GM23338 (cell line): Measurements from ENCODE around the gene CALM1. TPM values are rescaled to one million over a fixed set of nuclear protein-coding genes. Genes with fewer than 3 reads are reported as not detected.
A peak's percentile ranks its signal among the peaks of the same experiment; 100 is the strongest.

Experiments used
- ATAC-seq: fragments of 200-7000 bp; cut with Tn5 transposase; 3 replicates; pipeline ENCODE4 v1.9.1; 2020
- DNase-seq: peaks from one replicate; pipeline ENCODE4 v3.0.0-alpha.2; 2015; ENCODE audit warnings: low spot score
- H2AFZ ChIP-seq: fragments of 200-600 bp; sonication (generic); 2 replicates; pipeline ENCODE4 v1.8.0; 2016; ENCODE audit warnings: antibody characterized with exemption, mild to moderate bottlenecking, moderate library complexity
- H3F3A ChIP-seq: fragments of 200-600 bp; sonication (generic); replicated peaks from 2 replicates; pipeline ENCODE4 v1.8.0; 2017; ENCODE audit warnings: antibody characterized with exemption, mixed run types, low read depth
- H3K27ac ChIP-seq: fragments of 200-600 bp; sonication (generic); 2 replicates; pipeline ENCODE4 v1.6.1; 2016; ENCODE audit warnings: low read depth
- H3K27me3 ChIP-seq: fragments of 200-600 bp; sonication (generic); 2 replicates; pipeline ENCODE4 v1.8.0; 2016; ENCODE audit warnings: mild to moderate bottlenecking, mixed run types, moderate library complexity; ENCODE audit not compliant: insufficient read depth
- H3K36me3 ChIP-seq: fragments of 200-600 bp; sonication (generic); 2 replicates; pipeline ENCODE4 v1.8.0; 2016; ENCODE audit warnings: mild to moderate bottlenecking; ENCODE audit not compliant: insufficient read depth
- H3K4me1 ChIP-seq: fragments of 200-600 bp; sonication (generic); 2 replicates; pipeline ENCODE4 v1.8.0; 2016; ENCODE audit warnings: mild to moderate bottlenecking, moderate library complexity; ENCODE audit not compliant: insufficient read depth
- H3K4me2 ChIP-seq: fragments of 200-600 bp; sonication (generic); 2 replicates; pipeline ENCODE4 v1.7.1; 2017; ENCODE audit warnings: mixed run types
- H3K4me3 ChIP-seq: fragments of 200-600 bp; sonication (generic); 2 replicates; pipeline ENCODE4 v1.6.1; 2016; ENCODE audit warnings: mixed run types
- H3K79me2 ChIP-seq: fragments of 200-600 bp; sonication (generic); replicated peaks from 2 replicates; pipeline ENCODE4 v1.8.0; 2017; ENCODE audit warnings: mild to moderate bottlenecking; ENCODE audit not compliant: insufficient read depth
- H3K9me2 ChIP-seq: fragments of 200-600 bp; sonication (generic); 2 replicates; pipeline ENCODE4 v1.8.0; 2017; ENCODE audit not compliant: insufficient read depth
- H4K20me1 ChIP-seq: fragments of 200-600 bp; sonication (generic); replicated peaks from 2 replicates; pipeline ENCODE4 v1.8.0; 2017; ENCODE audit warnings: mild to moderate bottlenecking; ENCODE audit not compliant: insufficient read depth
- H3K27ac Mint-ChIP-seq: 2 replicates; pipeline ENCODE4 v1.8.0; 2020; ENCODE audit warnings: inconsistent platforms, mild to moderate bottlenecking, moderate library complexity, mixed read lengths
- H3K27me3 Mint-ChIP-seq: 3 replicates; pipeline ENCODE4 v1.8.0; 2022; ENCODE audit warnings: low read depth, mild to moderate bottlenecking, moderate library complexity, mixed read lengths, inconsistent platforms; ENCODE audit not compliant: insufficient read depth, poor library complexity
- H3K36me3 Mint-ChIP-seq: 3 replicates; pipeline ENCODE4 v1.8.0; 2021; ENCODE audit warnings: low read depth, mild to moderate bottlenecking, inconsistent platforms, moderate library complexity, mixed read lengths
- H3K4me1 Mint-ChIP-seq: 3 replicates; pipeline ENCODE4 v1.8.0; 2020; ENCODE audit warnings: mild to moderate bottlenecking, inconsistent platforms, mixed read lengths
- H3K4me3 Mint-ChIP-seq: 3 replicates; pipeline ENCODE4 v1.8.0; 2021; ENCODE audit warnings: moderate library complexity, mild to moderate bottlenecking, inconsistent platforms, mixed read lengths
- H3K9me3 Mint-ChIP-seq: 3 replicates; pipeline ENCODE4 v1.8.0; 2020; ENCODE audit warnings: moderate library complexity, mild to moderate bottlenecking, inconsistent platforms, mixed read lengths
- CREB1 ChIP-seq: fragments of 250-450 bp; sonication (Bioruptor Pico); IDR thresholded peaks from 2 replicates; pipeline ENCODE4 v1.5.0; 2020; ENCODE audit warnings: low read depth, mild to moderate bottlenecking, moderate library complexity
- EZH2 ChIP-seq: fragments of 200-600 bp; sonication (generic); IDR thresholded peaks from one replicate; pipeline ENCODE4 v1.8.0; 2017; ENCODE audit warnings: antibody characterized with exemption, mild to moderate bottlenecking, low read depth; ENCODE audit not compliant: unreplicated experiment
- EZH2phosphoT487 ChIP-seq: fragments of 200-600 bp; sonication (generic); IDR thresholded peaks from one replicate; pipeline ENCODE4 v1.8.1; 2018; ENCODE audit warnings: antibody characterized with exemption; ENCODE audit not compliant: unreplicated experiment
- JUNB ChIP-seq: IDR thresholded peaks from one replicate; pipeline ENCODE4 v1.6.1; 2016; ENCODE audit warnings: antibody characterized with exemption; ENCODE audit not compliant: unreplicated experiment
- NANOG ChIP-seq: IDR thresholded peaks from 2 replicates; pipeline ENCODE4 v1.6.1; 2016; ENCODE audit warnings: antibody characterized with exemption, borderline replicate concordance
- POLR2AphosphoS5 ChIP-seq: IDR thresholded peaks from 2 replicates; pipeline ENCODE4 v1.6.1; 2016; ENCODE audit warnings: antibody characterized with exemption, low read depth
- REST ChIP-seq: IDR thresholded peaks from one replicate; pipeline ENCODE4 v1.6.1; 2018; ENCODE audit warnings: antibody characterized with exemption; ENCODE audit not compliant: unreplicated experiment
- ZNF114 ChIP-seq: fragments of 250-450 bp; sonication (Bioruptor Pico); IDR thresholded peaks from 2 replicates; pipeline ENCODE4 v1.5.0; 2020; ENCODE audit warnings: mild to moderate bottlenecking, moderate library complexity
- ZNF331 ChIP-seq: fragments of 250-450 bp; sonication (Bioruptor Pico); IDR thresholded peaks from 2 replicates; pipeline ENCODE4 v1.5.0; 2020; ENCODE audit warnings: low read depth, mild to moderate bottlenecking, moderate library complexity
- ZNF462 ChIP-seq: fragments of 250-450 bp; sonication (Bioruptor Pico); IDR thresholded peaks from 2 replicates; pipeline ENCODE4 v1.5.0; 2020; ENCODE audit warnings: mild to moderate bottlenecking, moderate library complexity
- polyA plus RNA-seq: library from polyadenylated mRNA; unstranded; fragments of >200 nt; fragmentation: Nextera tagmentation; extraction: Ambion mirVana; gene quantifications from 2 replicates; pipeline ENCODE4 v1.2.1, GENCODE V29; 2016
- total RNA-seq: library from RNA; depleted of rRNA; stranded (reverse); fragments of >200 nt; shearing (Covaris generic); gene quantifications from 2 replicates; pipeline ENCODE4 v1.2.3, GENCODE V29; 2014
- TF ChIP-seq, protein P1 (sequence below): IDR thresholded peaks from 2 replicates; pipeline ENCODE4 v1.6.1; 2016; ENCODE audit warnings: antibody characterized with exemption

CALM1 gene
- total and polyA plus RNA-seq, 2 experiments from 2014 or later, result 308 to 2,024 TPM

- no peak for DNase-seq
- Mint-ChIP-seq H3K36me3 (no peaks in the 10 kb centered on the region), H3K27ac (no peak overlapping the region), H3K4me3 (no peak overlapping the region), H3K4me1 (peaks cover 19% of the 10 kb centered on the region), H3K9me3 (no peaks in the 10 kb centered on the region), H3K27me3 (no peaks in the 10 kb centered on the region)
- Histone ChIP-seq H3K79me2 (no peaks in the 10 kb centered on the region), H3K27ac (no peak overlapping the region), H3K4me2 (no peak overlapping the region), H3K9me2 (no peaks in the 10 kb centered on the region; the same call in 1 of the 2 replicates), H3K36me3 (no peaks in the 10 kb centered on the region), H3F3A (0 out of 2 replicates have a peak, but pooled peaks cover 7% of the 10 kb centered on the region), H3K27me3 (peaks cover 5% of the 10 kb centered on the region; the same call in 1 of the 2 replicates), H3K4me3 (no peak overlapping the region), H2AFZ (no peak overlapping the region), H3K4me1 (peaks cover 24% of the 10 kb centered on the region), H4K20me1 (no peaks in the 10 kb centered on the region)
- TF ChIP-seq ZNF114 (CRISPR knock-in tag), result no peak
- no peak for TF ChIP-seq JUNB
- TF ChIP-seq EZH2, result no peak
- ATAC-seq, result no peak
These were observed 9.5 kb upstream of the CALM1 start for GRCh38 chr14:90387206-90387760.

- H3K27me3 Mint-ChIP-seq, result no peaks in the 10 kb centered on the region
- Histone ChIP-seq H3K4me1 (peaks cover 24% of the 10 kb centered on the region), H4K20me1 (no peaks in the 10 kb centered on the region), H3F3A (0 out of 2 replicates have a peak, but pooled peaks cover 7% of the 10 kb centered on the region), H2AFZ (peak overlapping the region; percentile 38; the same call in 1 of the 2 replicates), H3K4me3 (no peak overlapping the region), H3K9me2 (no peaks in the 10 kb centered on the region; the same call in 1 of the 2 replicates), H3K79me2 (no peaks in the 10 kb centered on the region), H3K36me3 (no peaks in the 10 kb centered on the region), H3K4me2 (peak overlapping the region; percentile 49), H3K27me3 (peaks cover 5% of the 10 kb centered on the region; the same call in 1 of the 2 replicates), H3K27ac (no peak overlapping the region)
- peak; percentile 74 for DNase-seq
- H3K4me1 Mint-ChIP-seq, result peaks cover 19% of the 10 kb centered on the region
- no peaks in the 10 kb centered on the region for H3K9me3 Mint-ChIP-seq
- H3K27ac Mint-ChIP-seq, result peak overlapping the region; percentile 79
- peak; percentile 49 for ATAC-seq
- H3K36me3 Mint-ChIP-seq, result no peaks in the 10 kb centered on the region
- no peak for TF ChIP-seq NANOG
- TF ChIP-seq EZH2phosphoT487, result no peak
- no peak for TF ChIP-seq POLR2AphosphoS5
- TF ChIP-seq, protein P1, sequence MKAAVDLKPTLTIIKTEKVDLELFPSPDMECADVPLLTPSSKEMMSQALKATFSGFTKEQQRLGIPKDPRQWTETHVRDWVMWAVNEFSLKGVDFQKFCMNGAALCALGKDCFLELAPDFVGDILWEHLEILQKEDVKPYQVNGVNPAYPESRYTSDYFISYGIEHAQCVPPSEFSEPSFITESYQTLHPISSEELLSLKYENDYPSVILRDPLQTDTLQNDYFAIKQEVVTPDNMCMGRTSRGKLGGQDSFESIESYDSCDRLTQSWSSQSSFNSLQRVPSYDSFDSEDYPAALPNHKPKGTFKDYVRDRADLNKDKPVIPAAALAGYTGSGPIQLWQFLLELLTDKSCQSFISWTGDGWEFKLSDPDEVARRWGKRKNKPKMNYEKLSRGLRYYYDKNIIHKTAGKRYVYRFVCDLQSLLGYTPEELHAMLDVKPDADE, result no peak
- no peak for TF ChIP-seq CREB1 (CRISPR knock-in tag)
- no peak for TF ChIP-seq ZNF331 (CRISPR knock-in tag)
- TF ChIP-seq ZNF114 (CRISPR knock-in tag), result no peak
- no peak for TF ChIP-seq EZH2
- TF ChIP-seq ZNF462 (CRISPR knock-in tag), result no peak
- TF ChIP-seq REST, result no peak
- no peak overlapping the region for H3K4me3 Mint-ChIP-seq
These were observed 8.4 kb upstream of the CALM1 start for GRCh38 chr14:90388437-90388836.
